HFFc6 (cell line): ENCODE results near the gene WASF2. TPM values are rescaled to one million over a fixed set of nuclear protein-coding genes. Genes with fewer than 3 reads are reported as not detected.
"Not testable (repeated sequence)": the region's sequence is repeated elsewhere in the genome, so short reads cannot be mapped to it uniquely, and the experiment has no call there.

Experiments
- DNase-seq: peaks from one replicate; pipeline ENCODE4 v3.0.0-alpha.2; 2018
- H3K27ac Mint-ChIP-seq: 2 replicates; pipeline ENCODE4 v1.8.0; 2020; ENCODE audit warnings: mild to moderate bottlenecking, mixed read lengths
- H3K27me3 Mint-ChIP-seq: 2 replicates; pipeline ENCODE4 v1.8.0; 2021; ENCODE audit warnings: mild to moderate bottlenecking, moderate library complexity, mixed read lengths; ENCODE audit not compliant: insufficient read depth
- H3K36me3 Mint-ChIP-seq: 2 replicates; pipeline ENCODE4 v1.8.0; 2021; ENCODE audit warnings: low read depth, mixed read lengths
- H3K4me1 Mint-ChIP-seq: 2 replicates; pipeline ENCODE4 v1.8.0; 2020; ENCODE audit warnings: low read depth, mixed read lengths
- H3K4me3 Mint-ChIP-seq: 2 replicates; pipeline ENCODE4 v1.8.0; 2020; ENCODE audit warnings: mild to moderate bottlenecking, moderate library complexity, mixed read lengths
- H3K9me3 Mint-ChIP-seq: 2 replicates; pipeline ENCODE4 v1.8.0; 2020; ENCODE audit warnings: mild to moderate bottlenecking, mixed read lengths
- total RNA-seq, 6 experiments: library from RNA; stranded (reverse); fragmentation: NEBNext Ultra II Directional; extraction: Animal tissue kit (Norgen Biotek cat#: 25700); gene quantifications; 2 replicates in 1 of 6; 3 replicates in 5 of 6; pipeline ENCODE4 v1.2.3, GENCODE V29; 2021
- TF ChIP-seq, protein P1 (sequence below): fragments of 200-600 bp; sonication (generic); IDR thresholded peaks from 2 replicates; pipeline ENCODE4 v1.5.0; 2021; ENCODE audit warnings: antibody characterized with exemption, mild to moderate bottlenecking

The WASF2 gene
- total RNA-seq, 6 experiments from 2014 or later, result 84.4 to 99.7 (median 93.1) TPM

DNA sequence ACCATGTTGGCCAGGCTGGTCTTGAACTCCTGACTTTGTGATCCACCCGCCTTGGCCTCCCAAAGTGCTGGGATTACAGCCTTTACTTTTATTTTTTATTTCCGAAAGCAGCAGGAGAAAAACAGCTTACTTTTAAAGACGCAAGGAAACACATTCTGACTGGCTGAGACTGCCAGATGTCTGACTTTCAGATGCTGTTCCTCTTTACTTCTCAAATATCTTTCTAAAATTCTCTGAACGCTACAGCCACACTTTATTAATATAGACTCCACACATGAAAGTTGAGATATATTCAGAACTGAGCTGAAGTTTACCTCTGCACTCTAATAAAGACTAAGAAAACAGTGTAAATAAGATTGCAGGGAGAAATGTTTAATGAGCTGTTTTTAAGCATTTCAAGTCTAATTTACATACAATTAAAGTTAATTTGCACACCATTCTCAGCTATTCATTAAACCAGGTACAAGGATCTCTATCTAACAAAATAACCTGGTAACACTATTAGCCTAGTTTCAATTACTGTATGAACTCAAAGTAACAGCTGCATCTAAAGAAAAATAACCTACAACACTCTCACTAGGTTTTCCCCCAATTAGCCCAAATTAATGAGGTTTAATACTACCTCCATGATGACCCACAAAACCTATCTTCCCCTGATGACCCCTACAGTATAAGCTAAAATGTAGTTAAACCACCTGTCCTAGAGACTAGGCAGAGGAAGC, 24.9 kb downstream of the WASF2 start:
- Mint-ChIP-seq H3K4me1 (peaks cover 17% of the 10 kb centered on the region; the same call in 1 of the 2 replicates), H3K4me3 (no peak overlapping the region), H3K36me3 (peaks cover 21% of the 10 kb centered on the region; the same call in 1 of the 2 replicates), H3K9me3 (no peaks in the 10 kb centered on the region), H3K27ac (no peak overlapping the region), H3K27me3 (peaks cover 4% of the 10 kb centered on the region; the same call in 1 of the 2 replicates)
- no peak for DNase-seq
- TF ChIP-seq, protein P1, sequence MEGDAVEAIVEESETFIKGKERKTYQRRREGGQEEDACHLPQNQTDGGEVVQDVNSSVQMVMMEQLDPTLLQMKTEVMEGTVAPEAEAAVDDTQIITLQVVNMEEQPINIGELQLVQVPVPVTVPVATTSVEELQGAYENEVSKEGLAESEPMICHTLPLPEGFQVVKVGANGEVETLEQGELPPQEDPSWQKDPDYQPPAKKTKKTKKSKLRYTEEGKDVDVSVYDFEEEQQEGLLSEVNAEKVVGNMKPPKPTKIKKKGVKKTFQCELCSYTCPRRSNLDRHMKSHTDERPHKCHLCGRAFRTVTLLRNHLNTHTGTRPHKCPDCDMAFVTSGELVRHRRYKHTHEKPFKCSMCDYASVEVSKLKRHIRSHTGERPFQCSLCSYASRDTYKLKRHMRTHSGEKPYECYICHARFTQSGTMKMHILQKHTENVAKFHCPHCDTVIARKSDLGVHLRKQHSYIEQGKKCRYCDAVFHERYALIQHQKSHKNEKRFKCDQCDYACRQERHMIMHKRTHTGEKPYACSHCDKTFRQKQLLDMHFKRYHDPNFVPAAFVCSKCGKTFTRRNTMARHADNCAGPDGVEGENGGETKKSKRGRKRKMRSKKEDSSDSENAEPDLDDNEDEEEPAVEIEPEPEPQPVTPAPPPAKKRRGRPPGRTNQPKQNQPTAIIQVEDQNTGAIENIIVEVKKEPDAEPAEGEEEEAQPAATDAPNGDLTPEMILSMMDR, result no peak

DNA sequence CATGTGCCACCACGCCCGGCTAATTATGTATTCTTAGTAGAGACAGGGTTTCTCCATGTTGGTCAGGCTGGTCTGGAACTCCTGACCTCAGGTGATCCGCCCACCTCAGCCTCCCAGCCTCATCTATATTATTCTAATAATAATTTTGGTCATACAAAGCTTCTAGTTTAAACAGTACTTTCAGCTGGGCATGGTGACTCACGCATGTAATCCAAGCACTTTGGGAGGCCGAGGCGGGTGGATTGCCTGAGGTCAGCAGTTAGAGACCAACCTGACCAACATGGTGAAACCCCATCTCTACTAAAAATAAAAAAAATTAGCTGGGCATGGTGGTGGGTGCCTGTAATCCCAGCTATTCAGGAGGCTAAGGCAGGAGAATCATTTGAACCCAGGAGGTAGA, 26.1 kb downstream of the WASF2 start:
- H3K9me3 Mint-ChIP-seq, H3K27ac Mint-ChIP-seq, DNase-seq, H3K27me3 Mint-ChIP-seq, H3K4me3 Mint-ChIP-seq: not testable (repeated sequence)
- Mint-ChIP-seq H3K4me1 (peaks cover 17% of the 10 kb centered on the region; the same call in 1 of the 2 replicates), H3K36me3 (peaks cover 11% of the 10 kb centered on the region; the same call in 1 of the 2 replicates)

DNA sequence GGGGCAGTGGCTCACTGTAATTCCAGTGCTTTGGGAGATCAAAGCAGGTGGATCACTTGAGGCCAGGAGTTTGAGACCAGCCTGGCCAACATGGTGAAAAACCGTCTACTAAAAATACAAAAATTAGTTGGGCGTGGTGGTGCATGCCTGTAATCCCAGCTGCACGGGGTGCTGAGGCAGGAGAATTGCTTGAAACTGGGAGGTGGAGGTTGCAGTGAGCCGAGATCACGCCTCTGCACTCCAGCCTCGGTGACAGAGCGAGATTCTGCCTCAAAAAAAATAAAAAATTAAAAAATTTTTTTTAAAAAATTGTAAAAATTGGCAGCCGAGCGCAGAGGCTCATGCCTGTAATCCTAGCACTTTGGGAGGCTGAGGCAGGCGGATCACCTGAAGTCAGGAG, 31.4 kb downstream of the WASF2 start:
- H3K4me1 Mint-ChIP-seq, result peaks cover 16% of the 10 kb centered on the region
- not testable (repeated sequence) for H3K27me3 Mint-ChIP-seq, H3K9me3 Mint-ChIP-seq, H3K4me3 Mint-ChIP-seq, DNase-seq, H3K27ac Mint-ChIP-seq, H3K36me3 Mint-ChIP-seq

DNA sequence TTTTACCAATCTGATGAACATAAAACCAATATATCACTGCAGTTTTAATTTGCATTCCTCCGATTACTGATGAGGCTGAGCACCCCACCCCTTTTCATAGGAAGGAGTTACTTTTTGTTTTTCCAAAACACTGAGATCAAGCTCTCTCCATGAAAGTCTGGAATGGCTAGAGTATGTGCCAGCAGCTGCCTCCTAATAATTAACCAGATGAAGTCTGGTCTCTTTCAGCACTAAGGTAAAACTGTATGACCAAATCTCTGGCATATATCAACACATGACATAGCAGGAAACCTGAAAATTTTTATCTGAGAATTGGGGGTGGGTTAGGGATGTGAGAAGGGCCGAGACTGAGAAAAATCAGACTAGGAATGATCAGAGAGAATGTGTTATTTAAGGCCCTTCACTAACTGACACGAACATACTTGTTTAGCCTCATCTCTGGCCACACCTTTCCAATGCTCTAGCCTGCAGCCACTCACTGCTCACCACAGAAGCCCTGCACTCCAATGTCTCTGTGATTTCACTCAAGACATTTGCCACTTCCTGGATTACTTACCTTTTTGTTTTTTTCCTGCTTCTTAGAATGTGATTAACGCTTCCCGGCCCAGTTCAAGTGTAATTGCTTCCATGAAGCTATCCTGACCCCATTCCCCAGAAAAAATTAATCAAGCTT, 34.7 kb downstream of the WASF2 start:
- Mint-ChIP-seq H3K4me3 (no peak overlapping the region), H3K9me3 (no peaks in the 10 kb centered on the region), H3K27ac (no peak overlapping the region), H3K4me1 (peaks cover 14% of the 10 kb centered on the region), H3K36me3 (no peaks in the 10 kb centered on the region), H3K27me3 (no peaks in the 10 kb centered on the region)
- TF ChIP-seq, protein P1, result no peak
- no peak for DNase-seq

DNA sequence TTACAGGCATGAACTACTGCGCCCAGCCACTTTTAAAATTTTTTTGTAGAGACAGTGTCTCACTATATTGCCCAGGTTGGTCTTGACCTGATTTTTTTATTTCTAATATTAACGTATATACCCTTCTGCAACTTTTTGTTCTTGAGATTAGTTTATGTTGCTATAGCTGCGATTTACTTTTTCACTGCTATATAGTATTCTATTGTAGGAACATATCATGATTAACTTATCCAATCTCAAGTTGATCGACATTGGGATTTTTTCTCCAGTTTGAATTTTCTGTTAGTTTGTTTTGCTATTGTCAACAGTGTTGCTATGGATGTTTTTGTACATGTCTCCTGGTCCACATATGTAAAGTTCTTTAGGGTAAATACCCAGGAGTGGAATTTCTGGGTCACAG, 35.4 kb downstream of the WASF2 start:
- Mint-ChIP-seq H3K27me3 (no peaks in the 10 kb centered on the region), H3K4me1 (peaks cover 10% of the 10 kb centered on the region), H3K4me3 (no peak overlapping the region), H3K9me3 (no peaks in the 10 kb centered on the region), H3K27ac (no peak overlapping the region), H3K36me3 (no peaks in the 10 kb centered on the region)
- TF ChIP-seq, protein P1, result no peak
- no peak for DNase-seq

DNA sequence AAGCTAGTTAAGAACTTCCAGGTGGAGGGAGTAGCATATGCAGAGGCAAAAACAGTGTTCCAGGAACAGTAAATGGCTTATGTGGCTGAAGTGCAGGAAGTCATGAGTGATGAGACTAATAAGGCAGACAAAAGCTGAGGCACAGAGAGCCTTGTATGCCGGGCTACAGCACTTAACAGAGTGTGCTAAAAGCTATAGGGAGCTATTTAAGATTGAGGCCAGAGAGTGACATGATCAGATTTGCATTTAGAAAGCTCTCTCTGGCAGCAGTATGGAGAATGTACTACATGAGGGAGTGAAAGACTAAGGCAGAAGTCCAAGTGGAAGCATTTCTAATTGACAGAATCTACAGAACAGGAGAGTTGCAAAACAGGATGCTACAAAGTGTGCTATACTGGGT, 38.6 kb downstream of the WASF2 start:
- Mint-ChIP-seq H3K9me3 (no peaks in the 10 kb centered on the region), H3K4me3 (no peak overlapping the region), H3K27me3 (no peaks in the 10 kb centered on the region; the same call in 1 of the 2 replicates), H3K36me3 (peaks cover 12% of the 10 kb centered on the region), H3K4me1 (peaks cover 10% of the 10 kb centered on the region), H3K27ac (no peak overlapping the region)
- DNase-seq, result no peak
- TF ChIP-seq, protein P1, result no peak
